WTC11 (cell line): ENCODE results near the gene RASGRP4.
"Not testable (repeated sequence)": the region's sequence is repeated elsewhere in the genome, so short reads cannot be mapped to it uniquely, and the experiment has no call there.

Experiments
- AFF4 ChIP-seq: sonication (generic); formaldehyde crosslinking; IDR thresholded peaks from 2 replicates; pipeline ENCODE4 v1.8.1; 2023; ENCODE audit warnings: mild to moderate bottlenecking, missing genetic modification reagents, borderline replicate concordance
- ELF4 ChIP-seq: sonication (generic); formaldehyde crosslinking; IDR thresholded peaks from 2 replicates; pipeline ENCODE4 v1.8.1; 2022; ENCODE audit warnings: low read depth, mild to moderate bottlenecking, moderate library complexity, missing genetic modification reagents
- ESRRA ChIP-seq: sonication (generic); formaldehyde crosslinking; IDR thresholded peaks from 2 replicates; pipeline ENCODE4 v1.8.1; 2022; ENCODE audit warnings: mild to moderate bottlenecking, missing genetic modification reagents, borderline replicate concordance
- JUN ChIP-seq: sonication (generic); formaldehyde crosslinking; IDR thresholded peaks from 2 replicates; pipeline ENCODE4 v1.8.0; 2023; ENCODE audit warnings: mild to moderate bottlenecking, missing genetic modification reagents
- KAT7 ChIP-seq: sonication (generic); formaldehyde crosslinking; IDR thresholded peaks from 2 replicates; pipeline ENCODE4 v1.8.1; 2023; ENCODE audit warnings: missing genetic modification reagents, mild to moderate bottlenecking, borderline replicate concordance
- NR1H2 ChIP-seq: sonication (generic); formaldehyde crosslinking; IDR thresholded peaks from 2 replicates; pipeline ENCODE4 v1.9.0; 2021; ENCODE audit warnings: mild to moderate bottlenecking, moderate library complexity, missing genetic modification reagents
- PRDM15 ChIP-seq: sonication (generic); formaldehyde crosslinking; IDR thresholded peaks from 2 replicates; pipeline ENCODE4 v1.8.0; 2022; ENCODE audit warnings: missing genetic modification reagents
- SMAD4 ChIP-seq: sonication (generic); formaldehyde crosslinking; IDR thresholded peaks from 2 replicates; pipeline ENCODE4 v1.8.0; 2022; ENCODE audit warnings: mild to moderate bottlenecking, missing genetic modification reagents
- TEAD4 ChIP-seq: sonication (generic); formaldehyde crosslinking; IDR thresholded peaks from 2 replicates; pipeline ENCODE4 v1.8.0; 2022; ENCODE audit warnings: mild to moderate bottlenecking, missing genetic modification reagents
- ZNF232 ChIP-seq: sonication (generic); formaldehyde crosslinking; IDR thresholded peaks from 2 replicates; pipeline ENCODE4 v1.8.0; 2022; ENCODE audit warnings: mild to moderate bottlenecking, missing genetic modification reagents
- ZNF263 ChIP-seq: sonication (generic); formaldehyde crosslinking; IDR thresholded peaks from 2 replicates; pipeline ENCODE4 v1.8.1; 2022; ENCODE audit warnings: low read depth, mild to moderate bottlenecking, moderate library complexity, missing genetic modification reagents
- TF ChIP-seq, protein P1 (sequence below): fragments of 200-600 bp; IDR thresholded peaks from 2 replicates; pipeline ENCODE4 v1.8.0; 2022; ENCODE audit warnings: antibody characterized with exemption
- TF ChIP-seq, protein P2 (sequence below): sonication (generic); formaldehyde crosslinking; IDR thresholded peaks from 2 replicates; pipeline ENCODE4 v1.8.0; 2022; ENCODE audit warnings: mild to moderate bottlenecking, missing genetic modification reagents
- TF ChIP-seq, protein P3 (sequence below): sonication (generic); formaldehyde crosslinking; IDR thresholded peaks from 2 replicates; pipeline ENCODE4 v1.8.1; 2023; ENCODE audit warnings: mild to moderate bottlenecking, missing genetic modification reagents

DNA sequence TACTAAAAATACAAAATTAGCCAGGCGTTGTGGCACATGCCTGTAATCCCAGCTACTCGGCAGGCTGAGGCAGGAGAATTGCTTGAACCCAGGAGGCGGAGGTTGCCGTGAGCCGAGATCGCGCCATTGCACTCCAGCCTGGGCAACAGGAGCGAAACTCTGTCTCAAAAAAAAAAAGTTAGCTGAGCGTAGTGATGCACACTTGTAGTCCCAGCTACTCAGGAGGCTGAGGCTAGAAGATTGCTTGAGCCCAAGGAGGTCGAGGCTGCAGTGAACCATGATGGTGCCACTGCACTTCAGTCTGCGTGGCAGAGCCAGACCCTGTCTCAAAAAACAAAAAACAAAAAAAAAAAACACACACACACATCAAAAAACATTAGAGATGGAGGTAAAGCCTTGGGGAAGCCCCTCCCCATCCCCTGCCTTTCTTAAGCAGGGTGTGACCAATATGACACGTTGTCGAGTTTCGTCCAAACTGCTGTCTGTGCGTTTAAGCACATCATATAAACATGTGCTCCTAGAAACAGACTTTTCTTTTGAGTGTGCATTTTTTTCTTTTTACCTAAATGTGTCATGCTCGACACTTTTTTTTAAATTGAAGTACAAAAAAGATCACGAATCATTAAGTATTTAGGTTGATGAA is 1.1 kb upstream of the RASGRP4 start:
- TF ChIP-seq, protein P1, sequence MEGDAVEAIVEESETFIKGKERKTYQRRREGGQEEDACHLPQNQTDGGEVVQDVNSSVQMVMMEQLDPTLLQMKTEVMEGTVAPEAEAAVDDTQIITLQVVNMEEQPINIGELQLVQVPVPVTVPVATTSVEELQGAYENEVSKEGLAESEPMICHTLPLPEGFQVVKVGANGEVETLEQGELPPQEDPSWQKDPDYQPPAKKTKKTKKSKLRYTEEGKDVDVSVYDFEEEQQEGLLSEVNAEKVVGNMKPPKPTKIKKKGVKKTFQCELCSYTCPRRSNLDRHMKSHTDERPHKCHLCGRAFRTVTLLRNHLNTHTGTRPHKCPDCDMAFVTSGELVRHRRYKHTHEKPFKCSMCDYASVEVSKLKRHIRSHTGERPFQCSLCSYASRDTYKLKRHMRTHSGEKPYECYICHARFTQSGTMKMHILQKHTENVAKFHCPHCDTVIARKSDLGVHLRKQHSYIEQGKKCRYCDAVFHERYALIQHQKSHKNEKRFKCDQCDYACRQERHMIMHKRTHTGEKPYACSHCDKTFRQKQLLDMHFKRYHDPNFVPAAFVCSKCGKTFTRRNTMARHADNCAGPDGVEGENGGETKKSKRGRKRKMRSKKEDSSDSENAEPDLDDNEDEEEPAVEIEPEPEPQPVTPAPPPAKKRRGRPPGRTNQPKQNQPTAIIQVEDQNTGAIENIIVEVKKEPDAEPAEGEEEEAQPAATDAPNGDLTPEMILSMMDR: not testable (repeated sequence)
- TF ChIP-seq, protein P2, sequence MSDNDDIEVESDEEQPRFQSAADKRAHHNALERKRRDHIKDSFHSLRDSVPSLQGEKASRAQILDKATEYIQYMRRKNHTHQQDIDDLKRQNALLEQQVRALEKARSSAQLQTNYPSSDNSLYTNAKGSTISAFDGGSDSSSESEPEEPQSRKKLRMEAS: not testable (repeated sequence)
- TF ChIP-seq, protein P3, sequence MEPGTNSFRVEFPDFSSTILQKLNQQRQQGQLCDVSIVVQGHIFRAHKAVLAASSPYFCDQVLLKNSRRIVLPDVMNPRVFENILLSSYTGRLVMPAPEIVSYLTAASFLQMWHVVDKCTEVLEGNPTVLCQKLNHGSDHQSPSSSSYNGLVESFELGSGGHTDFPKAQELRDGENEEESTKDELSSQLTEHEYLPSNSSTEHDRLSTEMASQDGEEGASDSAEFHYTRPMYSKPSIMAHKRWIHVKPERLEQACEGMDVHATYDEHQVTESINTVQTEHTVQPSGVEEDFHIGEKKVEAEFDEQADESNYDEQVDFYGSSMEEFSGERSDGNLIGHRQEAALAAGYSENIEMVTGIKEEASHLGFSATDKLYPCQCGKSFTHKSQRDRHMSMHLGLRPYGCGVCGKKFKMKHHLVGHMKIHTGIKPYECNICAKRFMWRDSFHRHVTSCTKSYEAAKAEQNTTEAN (CRISPR knock-in tag): not testable (repeated sequence)
- not testable (repeated sequence) for TF ChIP-seq KAT7; SMAD4 (CRISPR knock-in tag); ESRRA (CRISPR knock-in tag); AFF4 (CRISPR knock-in tag); TEAD4; ELF4; NR1H2 (CRISPR knock-in tag); JUN; PRDM15 (CRISPR knock-in tag); ZNF232 (CRISPR knock-in tag); ZNF263
